Activated CD8-positive, alpha-beta memory T cell treated with anti-CD3 and anti-CD28 coated beads, Interleukin-2, amount 50 U/mL, for 1 hour (primary cell): ENCODE measurements around the gene KRT86.
"Not testable (repeated sequence)": the region's sequence is repeated elsewhere in the genome, so short reads cannot be mapped to it uniquely, and the experiment has no call there.

Experiments used
- DNase-seq: peaks from one replicate; pipeline ENCODE4 v3.0.0-alpha.2; 2020; ENCODE audit errors: extremely low read depth

Gene KRT86

GRCh38 chr12:52291267-52291935, 17.0 kb downstream of the KRT86 start, which contains the start of gene KRT81:
KRT81 (minus strand) TSS chr12:52291534; CDS start chr12:52291465, 69 bp downstream.
- no peak for DNase-seq

- no peak for DNase-seq
Measured at GRCh38 chr12:52293926-52294325, 19.5 kb downstream of the KRT86 start.

- no peak for DNase-seq
Measured at GRCh38 chr12:52294803-52295202, 20.4 kb downstream of the KRT86 start.

GRCh38 chr12:52295663-52296062, 21.2 kb downstream of the KRT86 start:
- DNase-seq = no peak

- no peak for DNase-seq
Measured at GRCh38 chr12:52296572-52297215, 22.2 kb downstream of the KRT86 start.

GRCh38 chr12:52298677-52299190, 24.3 kb downstream of the KRT86 start:
- no peak for DNase-seq

GRCh38 chr12:52300796-52301691, 26.6 kb downstream of the KRT86 start:
- DNase-seq = no peak

- not testable (repeated sequence) for DNase-seq
Measured at GRCh38 chr12:52301721-52302120, 27.3 kb downstream of the KRT86 start.

GRCh38 chr12:52302242-52302914, 27.9 kb downstream of the KRT86 start:
- DNase-seq = not testable (repeated sequence)

- DNase-seq = not testable (repeated sequence)
Measured at GRCh38 chr12:52304941-52305411, 30.5 kb downstream of the KRT86 start.

- DNase-seq = no peak
Measured at GRCh38 chr12:52305921-52306705, 31.7 kb downstream of the KRT86 start.

- DNase-seq = no peak
Measured at GRCh38 chr12:52306731-52307130, 32.3 kb downstream of the KRT86 start.

GRCh38 chr12:52307836-52308805, 33.7 kb downstream of the KRT86 start:
- no peak for DNase-seq

- DNase-seq = no peak
Measured at GRCh38 chr12:52308806-52309425, 34.5 kb downstream of the KRT86 start.

- DNase-seq = no peak
Measured at GRCh38 chr12:52310622-52311284, 36.3 kb downstream of the KRT86 start.

GRCh38 chr12:52311285-52311648, 36.8 kb downstream of the KRT86 start:
- DNase-seq = no peak

- DNase-seq = no peak
Measured at GRCh38 chr12:52312086-52312485, 37.6 kb downstream of the KRT86 start.

- no peak for DNase-seq
Measured at GRCh38 chr12:52313461-52313860, 39.0 kb downstream of the KRT86 start.

- DNase-seq = no peak
Measured at GRCh38 chr12:52313926-52314325, 39.5 kb downstream of the KRT86 start.
